Right lobe of liver (tissue), 4 donors: ENCODE results near the gene LDB3.

Experiments used
- CTCF ChIP-seq, 4 donors: fragments of 200-600 bp in 3 of 4; fragments of 450-650 bp in 1 of 4; IDR thresholded peaks; one replicate each; pipeline versions ENCODE4 v1.5.1 to v1.8.0; 2016 to 2022; ENCODE audit warnings: antibody characterized with exemption in 4 of 4, mild to moderate bottlenecking in 2 of 4
- POLR2A ChIP-seq: fragments of 450-650 bp; IDR thresholded peaks from one replicate; pipeline ENCODE4 v1.6.1; 2017; ENCODE audit warnings: antibody characterized with exemption, mild to moderate bottlenecking
- donor health status: DM: no; HTN: no; CAD: no.
- donor health status: DM: no; HTN: no; CAD: no.
- donor health status: DM: no; HTN: yes; CAD: no.

GRCh38 chr10:86700851-86701617 is 32.7 kb downstream of the LDB3 start:
- no peak for TF ChIP-seq CTCF (IDR thresholded peaks at IDR 0.05)
- no peak for TF ChIP-seq POLR2A
